GM21423 (cell line): ENCODE data around the gene PALM.
"Not testable (repeated sequence)": the region's sequence is repeated elsewhere in the genome, so short reads cannot be mapped to it uniquely, and the experiment has no call there.

Source experiments
- ATAC-seq: cut with Tn5 transposase; IDR thresholded peaks from one replicate; pipeline ENCODE4 v1.9.1; 2021; ENCODE audit warnings: mild to moderate bottlenecking, moderate library complexity; ENCODE audit not compliant: unreplicated experiment

The PALM gene

DNA sequence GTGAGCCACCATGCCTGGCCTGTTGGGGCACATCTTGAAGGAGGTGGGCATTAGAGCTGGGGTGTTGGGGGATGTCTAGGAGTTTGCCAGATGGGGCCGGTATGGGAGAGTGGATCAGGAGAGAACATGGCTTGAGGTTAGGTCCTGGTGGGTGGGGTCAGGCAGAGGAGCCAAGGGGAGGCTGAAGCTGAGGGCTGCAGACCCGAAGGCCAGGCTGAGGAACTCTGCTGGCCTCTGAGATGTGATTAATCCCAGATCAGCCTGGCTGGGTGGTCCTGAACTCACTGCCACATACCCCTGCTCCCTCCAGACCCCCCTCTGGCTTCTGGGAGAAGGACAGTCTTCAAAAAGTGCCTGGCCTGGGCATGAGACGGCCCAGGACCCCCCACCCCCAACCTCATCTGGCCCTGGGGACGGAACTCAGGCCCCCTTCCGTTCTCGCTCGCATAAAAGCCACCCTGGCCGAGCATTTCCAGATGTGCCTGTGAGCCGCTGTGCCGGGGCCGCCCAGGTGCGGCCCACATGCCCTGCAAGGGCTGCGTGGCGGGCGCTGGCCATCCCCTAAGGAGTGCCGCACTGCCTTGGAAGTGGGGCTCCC, 29.8 kb upstream of the PALM start:
- ATAC-seq = no peak

GRCh38 chr19:679418-680286, 29.1 kb upstream of the PALM start:
- ATAC-seq = peak; percentile 12

DNA sequence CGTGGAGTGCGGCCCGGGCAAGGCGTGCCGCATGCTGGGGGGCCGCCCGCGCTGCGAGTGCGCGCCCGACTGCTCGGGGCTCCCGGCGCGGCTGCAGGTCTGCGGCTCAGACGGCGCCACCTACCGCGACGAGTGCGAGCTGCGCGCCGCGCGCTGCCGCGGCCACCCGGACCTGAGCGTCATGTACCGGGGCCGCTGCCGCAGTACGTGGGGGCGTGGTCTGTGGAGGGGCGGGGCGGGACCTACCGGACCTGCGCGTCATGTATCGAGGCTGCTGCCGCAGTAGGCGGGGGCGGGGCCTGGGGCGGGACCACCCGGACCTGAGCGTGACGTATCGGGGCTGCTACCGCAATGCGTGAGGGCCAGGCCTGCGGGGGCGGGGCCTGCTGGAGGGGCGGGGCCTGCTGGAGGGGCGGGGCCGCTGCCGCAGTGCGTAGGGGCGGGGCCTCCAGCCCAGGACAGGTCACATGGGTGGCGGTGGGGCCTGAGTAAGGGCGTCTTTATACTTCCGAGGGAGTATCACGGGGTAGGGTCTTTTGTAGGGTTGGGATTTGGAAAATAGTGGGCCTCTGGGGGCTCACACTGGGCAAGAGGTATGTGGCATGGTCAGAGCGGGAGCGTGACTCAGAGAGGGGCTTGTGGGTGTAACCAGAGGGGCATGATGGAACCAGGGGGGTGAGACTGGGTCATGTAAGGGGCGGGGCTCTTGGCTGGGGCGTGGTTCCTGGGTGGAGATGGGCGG, 28.3 kb upstream of the PALM start:
- peak; percentile 75 for ATAC-seq

DNA sequence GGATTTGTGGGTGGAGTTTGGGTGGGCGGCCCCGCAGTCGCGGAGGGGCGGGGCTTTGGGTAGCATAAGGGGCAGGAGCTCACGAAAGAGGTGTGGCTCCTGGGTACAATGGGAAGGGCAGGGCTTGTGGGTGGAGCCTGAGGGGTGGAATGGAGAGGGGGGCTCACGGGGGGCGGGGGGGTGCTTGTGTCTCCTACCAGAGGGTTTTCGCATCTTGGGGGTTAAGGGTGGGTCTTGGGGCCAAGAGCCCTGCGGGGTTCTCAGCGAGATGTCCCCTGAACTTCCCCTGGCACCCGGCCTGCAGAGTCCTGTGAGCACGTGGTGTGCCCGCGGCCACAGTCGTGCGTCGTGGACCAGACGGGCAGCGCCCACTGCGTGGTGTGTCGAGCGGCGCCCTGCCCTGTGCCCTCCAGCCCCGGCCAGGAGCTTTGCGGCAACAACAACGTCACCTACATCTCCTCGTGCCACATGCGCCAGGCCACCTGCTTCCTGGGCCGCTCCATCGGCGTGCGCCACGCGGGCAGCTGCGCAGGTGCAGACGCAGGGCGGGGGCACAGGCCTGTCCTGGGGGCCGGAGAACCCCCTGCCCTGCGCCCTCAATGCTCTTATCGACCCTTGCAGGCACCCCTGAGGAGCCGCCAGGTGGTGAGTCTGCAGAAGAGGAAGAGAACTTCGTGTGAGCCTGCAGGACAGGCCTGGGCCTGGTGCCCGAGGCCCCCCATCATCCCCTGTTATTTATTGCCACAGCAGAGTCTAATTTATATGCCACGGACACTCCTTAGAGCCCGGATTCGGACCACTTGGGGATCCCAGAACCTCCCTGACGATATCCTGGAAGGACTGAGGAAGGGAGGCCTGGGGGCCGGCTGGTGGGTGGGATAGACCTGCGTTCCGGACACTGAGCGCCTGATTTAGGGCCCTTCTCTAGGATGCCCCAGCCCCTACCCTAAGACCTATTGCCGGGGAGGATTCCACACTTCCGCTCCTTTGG, 27.4 kb upstream of the PALM start:
- ATAC-seq = no peak

DNA sequence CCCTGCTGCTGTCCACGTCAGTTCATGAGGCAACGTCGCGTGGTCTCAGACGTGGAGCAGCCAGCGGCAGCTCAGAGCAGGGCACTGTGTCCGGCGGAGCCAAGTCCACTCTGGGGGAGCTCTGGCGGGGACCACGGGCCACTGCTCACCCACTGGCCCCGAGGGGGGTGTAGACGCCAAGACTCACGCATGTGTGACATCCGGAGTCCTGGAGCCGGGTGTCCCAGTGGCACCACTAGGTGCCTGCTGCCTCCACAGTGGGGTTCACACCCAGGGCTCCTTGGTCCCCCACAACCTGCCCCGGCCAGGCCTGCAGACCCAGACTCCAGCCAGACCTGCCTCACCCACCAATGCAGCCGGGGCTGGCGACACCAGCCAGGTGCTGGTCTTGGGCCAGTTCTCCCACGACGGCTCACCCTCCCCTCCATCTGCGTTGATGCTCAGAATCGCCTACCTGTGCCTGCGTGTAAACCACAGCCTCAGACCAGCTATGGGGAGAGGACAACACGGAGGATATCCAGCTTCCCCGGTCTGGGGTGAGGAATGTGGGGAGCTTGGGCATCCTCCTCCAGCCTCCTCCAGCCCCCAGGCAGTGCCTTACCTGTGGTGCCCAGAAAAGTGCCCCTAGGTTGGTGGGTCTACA, 25.9 kb upstream of the PALM start:
- no peak for ATAC-seq

DNA sequence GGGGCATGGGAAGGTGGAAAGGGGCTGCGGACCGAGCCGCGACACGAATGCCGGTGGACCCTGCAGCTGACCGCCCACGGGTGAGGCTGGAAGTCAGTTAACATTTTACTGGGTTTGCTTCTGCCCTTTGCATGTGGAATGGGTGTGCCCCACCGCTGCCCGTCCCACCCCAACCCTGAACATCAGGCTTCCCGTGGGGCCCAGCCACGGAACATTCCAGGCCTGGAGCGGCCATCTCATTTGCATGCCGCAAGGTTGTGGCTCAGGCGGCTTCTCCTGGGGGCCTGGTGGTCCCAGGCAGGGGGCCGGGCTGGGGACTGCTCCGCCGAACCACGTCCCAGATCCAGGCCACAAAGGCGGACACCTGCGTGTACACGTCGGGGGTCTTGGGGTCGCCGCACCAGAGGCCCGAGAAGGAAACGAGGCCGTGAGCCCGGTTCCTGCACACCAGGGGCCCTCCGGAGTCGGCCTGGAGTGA, 23.2 kb upstream of the PALM start:
- no peak for ATAC-seq

GRCh38 chr19:686589-687297, 22.0 kb upstream of the PALM start:
- ATAC-seq = no peak

- no peak for ATAC-seq
Observed at GRCh38 chr19:687569-688166, 21.1 kb upstream of the PALM start.

GRCh38 chr19:688214-688613, 20.5 kb upstream of the PALM start:
- no peak for ATAC-seq

- ATAC-seq = no peak
Observed at GRCh38 chr19:688992-689391, 19.7 kb upstream of the PALM start.

DNA sequence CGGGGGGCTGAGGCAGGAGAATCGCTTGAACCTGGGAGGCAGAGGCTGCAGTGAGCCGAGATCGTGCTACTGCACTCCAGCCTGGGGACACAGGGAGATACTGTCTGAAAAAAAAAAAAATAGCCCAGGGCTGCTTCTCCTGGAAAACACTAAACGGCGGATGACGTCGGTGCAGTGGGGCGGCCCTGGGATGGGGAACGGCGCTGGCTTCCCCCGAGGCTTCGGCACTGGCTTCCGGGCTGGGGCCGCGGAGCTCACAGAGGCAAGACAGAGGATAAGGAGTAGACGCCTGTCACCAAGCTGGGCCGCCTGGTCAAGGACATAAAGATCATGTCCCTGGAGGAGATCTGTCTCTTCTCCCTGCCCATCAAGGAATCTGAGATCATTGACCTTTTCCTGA, 18.5 kb upstream of the PALM start:
- ATAC-seq = no peak

DNA sequence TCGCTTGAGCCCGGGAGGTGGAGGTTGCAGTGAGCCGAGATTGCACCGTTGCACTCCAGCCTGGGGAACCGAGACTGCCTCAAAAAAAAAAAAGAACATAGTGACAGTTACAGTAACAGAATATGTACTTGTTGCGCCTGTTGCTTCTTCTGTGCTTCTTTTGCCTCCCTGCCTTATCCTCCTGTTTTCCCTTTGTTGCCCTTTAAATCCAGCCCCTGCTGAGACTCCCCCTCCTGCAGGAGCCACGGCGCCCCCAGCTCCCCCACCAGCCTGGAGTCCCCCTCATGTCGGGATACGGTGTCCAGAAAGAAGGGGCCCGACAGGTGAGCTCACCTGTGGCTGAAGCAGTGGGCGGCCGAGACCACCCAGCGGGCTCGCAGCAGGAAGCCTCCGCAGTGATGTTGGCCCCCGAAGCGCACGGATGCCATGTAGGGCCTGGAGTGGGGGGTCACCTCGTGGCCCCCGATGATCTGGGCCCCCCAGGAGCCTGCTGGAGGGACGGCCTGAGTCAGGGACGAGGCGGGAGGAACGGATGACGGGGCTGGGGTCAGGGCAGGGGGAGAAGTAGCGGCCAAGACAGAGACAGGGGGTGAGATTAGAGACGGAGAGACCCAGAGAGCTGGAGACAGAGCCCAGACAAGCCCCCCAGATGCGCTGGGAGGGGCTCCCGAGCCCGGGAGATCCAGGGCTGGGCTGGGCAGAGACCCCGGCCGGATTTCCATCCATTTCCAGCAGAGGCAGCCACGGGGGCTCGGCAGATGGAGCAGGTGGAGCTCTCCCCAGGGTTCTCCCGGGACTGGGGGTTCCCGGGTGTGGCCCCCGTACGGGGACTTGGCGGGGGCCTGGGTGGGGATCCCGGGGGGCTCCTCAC, 14.0 kb upstream of the PALM start:
- no peak for ATAC-seq

GRCh38 chr19:695352-695949, 13.3 kb upstream of the PALM start, which contains the start of gene PRSS57:
Gene PRSS57 (minus strand): TSS chr19:695452. CDS start chr19:695430, 22 bp downstream.
- no peak for ATAC-seq

- not testable (repeated sequence) for ATAC-seq
Observed at GRCh38 chr19:698529-698928, 10.2 kb upstream of the PALM start.

DNA sequence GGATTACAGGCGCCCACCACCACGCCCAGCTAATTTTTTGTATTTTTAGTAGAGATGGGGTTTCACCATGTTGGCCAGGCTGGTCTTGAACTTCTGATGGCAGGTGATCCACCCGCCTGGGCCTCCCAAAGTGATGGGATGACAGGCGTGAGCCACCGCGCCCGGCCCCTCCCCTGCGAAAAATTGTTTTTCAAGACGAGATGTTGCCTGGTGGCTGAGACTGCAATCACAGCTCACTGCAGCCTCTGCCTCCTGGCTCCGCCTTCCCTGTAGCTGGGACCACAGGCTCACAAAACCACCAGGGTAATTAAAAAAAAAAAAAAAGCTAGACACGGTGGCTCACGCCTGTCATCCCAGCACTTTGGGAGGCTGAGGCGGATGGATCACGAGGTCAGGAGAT, 8.8 kb upstream of the PALM start:
- ATAC-seq = not testable (repeated sequence)

DNA sequence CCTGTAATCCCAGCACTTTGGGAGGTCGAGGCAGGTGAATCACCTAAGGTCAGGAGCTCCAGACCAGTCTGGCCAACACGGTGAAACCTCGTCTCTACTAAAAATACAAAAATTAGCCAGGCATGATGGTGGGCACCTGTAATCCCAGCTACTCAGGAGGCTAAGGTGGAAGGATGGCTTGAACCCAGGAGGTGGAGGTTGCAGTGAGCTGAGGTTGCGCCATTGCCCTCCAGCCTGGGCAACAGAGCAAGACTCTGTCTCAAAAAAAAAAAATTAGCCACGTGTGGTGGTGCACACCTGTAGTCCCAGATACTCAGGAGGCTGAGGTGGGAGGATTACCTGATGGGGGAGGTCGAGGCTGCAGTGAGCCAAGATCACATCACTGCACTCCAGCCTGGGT, 5.9 kb upstream of the PALM start:
- not testable (repeated sequence) for ATAC-seq

- no peak for ATAC-seq
Observed at GRCh38 chr19:703329-703650, 5.4 kb upstream of the PALM start.
